ENCODE results near the gene ZNF692. TPM values are rescaled to one million over a fixed set of nuclear protein-coding genes. Genes with fewer than 3 reads are reported as not detected.

The ZNF692 gene
- total and polyA plus RNA-seq, 9 donors, result 13.2 to 47.7 (median 35.4) TPM

DNA sequence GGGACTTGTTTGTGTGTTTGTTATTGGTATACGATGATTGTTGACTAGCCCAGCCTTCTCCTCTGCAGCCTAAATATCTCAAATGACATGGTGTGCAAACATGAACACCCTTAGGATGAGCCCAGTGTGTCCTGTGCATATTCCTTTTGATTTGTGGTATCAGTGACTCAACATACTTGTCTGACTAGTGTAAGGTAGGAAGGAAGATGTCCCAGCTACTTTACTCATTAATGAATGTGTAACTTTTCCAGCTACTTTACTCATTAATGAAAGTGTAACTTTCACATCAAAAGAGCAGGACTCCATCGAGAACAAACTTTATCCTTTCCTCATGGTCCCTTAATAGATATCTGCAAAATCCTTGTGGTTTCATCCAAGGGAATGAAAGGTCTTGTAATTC lies 2.7 kb upstream of the ZNF692 start:
- WGBS, 3 donors, result 65 to 83% (median 75%) methylated on average over 2 of the region's 2 CpGs
- no peak overlapping the region for H3K27ac ChIP-seq
- no peaks in the 10 kb centered on the region for H3K9me3 ChIP-seq
- DNase-seq, result no peak
- TF ChIP-seq POLR2A (IDR thresholded peaks at IDR 0.05) (no peak), EP300 (IDR thresholded peaks at IDR 0.05) (no peak)
- TF ChIP-seq, protein P1, sequence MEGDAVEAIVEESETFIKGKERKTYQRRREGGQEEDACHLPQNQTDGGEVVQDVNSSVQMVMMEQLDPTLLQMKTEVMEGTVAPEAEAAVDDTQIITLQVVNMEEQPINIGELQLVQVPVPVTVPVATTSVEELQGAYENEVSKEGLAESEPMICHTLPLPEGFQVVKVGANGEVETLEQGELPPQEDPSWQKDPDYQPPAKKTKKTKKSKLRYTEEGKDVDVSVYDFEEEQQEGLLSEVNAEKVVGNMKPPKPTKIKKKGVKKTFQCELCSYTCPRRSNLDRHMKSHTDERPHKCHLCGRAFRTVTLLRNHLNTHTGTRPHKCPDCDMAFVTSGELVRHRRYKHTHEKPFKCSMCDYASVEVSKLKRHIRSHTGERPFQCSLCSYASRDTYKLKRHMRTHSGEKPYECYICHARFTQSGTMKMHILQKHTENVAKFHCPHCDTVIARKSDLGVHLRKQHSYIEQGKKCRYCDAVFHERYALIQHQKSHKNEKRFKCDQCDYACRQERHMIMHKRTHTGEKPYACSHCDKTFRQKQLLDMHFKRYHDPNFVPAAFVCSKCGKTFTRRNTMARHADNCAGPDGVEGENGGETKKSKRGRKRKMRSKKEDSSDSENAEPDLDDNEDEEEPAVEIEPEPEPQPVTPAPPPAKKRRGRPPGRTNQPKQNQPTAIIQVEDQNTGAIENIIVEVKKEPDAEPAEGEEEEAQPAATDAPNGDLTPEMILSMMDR (IDR thresholded peaks at IDR 0.05), result no peak
- H3K4me3 ChIP-seq, result no peak overlapping the region
- H3K36me3 ChIP-seq, result no peaks in the 10 kb centered on the region
- H3K4me1 ChIP-seq (ENCODE audit: insufficient read depth), result peaks cover 19% of the 10 kb centered on the region
- intact Hi-C loops (cut with DNase I), result no loop called here
- H3K27me3 ChIP-seq, result no peaks in the 10 kb centered on the region

DNA sequence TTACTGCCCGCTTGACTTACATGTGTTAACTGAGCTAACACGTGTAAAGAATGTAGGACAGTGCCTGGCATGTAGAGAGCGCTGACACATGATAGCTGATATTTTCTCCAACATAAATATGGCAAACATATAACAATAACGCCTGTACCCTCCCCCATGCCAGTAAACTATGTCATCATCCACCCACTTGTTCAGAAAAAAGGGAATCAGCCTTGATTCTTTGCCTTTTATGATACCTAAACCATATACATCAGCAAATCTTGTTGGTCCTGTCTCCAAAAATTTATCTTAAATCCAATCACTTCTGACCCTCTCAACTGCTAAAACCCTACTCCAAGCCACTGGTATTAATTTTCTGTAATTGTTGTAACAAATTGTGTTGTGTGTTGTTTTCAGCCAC lies 1.1 kb upstream of the ZNF692 start:
- peaks cover 19% of the 10 kb centered on the region for H3K4me1 ChIP-seq (ENCODE audit: insufficient read depth)
- no peak for DNase-seq
- 72 to 75% (median 73%) methylated on average over 4 of the region's 4 CpGs for WGBS, 3 donors
- H3K27ac ChIP-seq, result no peak overlapping the region
- H3K9me3 ChIP-seq, result no peaks in the 10 kb centered on the region
- intact Hi-C loops (cut with DNase I), result no loop called here
- no peak overlapping the region for H3K4me3 ChIP-seq
- H3K36me3 ChIP-seq, result no peaks in the 10 kb centered on the region
- TF ChIP-seq EP300 (IDR thresholded peaks at IDR 0.05) (no peak), POLR2A (IDR thresholded peaks at IDR 0.05) (no peak)
- TF ChIP-seq, protein P1 (IDR thresholded peaks at IDR 0.05), result no peak
- no peaks in the 10 kb centered on the region for H3K27me3 ChIP-seq

DNA sequence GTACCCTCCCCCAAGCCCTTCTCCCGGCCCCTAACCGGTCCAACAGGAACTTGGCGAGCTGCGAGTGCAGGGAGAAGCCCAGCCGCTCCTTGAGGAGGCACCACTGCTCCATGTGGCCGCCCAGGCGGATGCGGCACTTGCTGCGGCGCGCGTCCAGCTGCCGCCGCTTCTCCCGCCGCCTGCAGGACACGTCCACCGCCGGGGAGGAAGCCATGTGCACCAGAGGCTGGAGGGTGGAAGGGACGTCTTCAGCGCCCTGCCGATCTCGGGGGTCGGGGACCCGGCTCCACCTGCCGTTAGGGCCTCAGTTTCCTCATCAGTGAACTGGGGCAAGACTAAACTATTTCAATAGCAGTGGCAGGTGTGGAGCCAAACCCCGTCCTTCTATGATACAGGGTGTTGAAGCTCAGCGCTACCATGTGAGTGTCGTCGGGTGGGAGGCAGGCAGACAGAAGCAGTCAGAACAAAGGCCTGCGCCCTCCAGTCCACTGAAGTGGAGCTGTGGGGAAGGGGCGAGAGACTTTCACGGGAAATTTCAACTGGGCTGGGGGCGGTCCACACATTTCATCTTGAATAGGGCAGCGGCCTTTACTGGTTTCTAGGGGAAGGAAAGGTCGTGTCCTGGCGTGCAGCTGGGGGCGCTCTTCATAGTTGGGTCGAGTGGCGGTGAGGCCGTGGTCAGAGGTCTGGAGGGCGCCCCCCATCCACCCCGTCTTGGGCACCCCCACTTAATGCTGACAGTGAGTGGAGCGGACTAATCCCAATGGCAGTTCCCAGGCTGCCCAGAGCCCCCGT lies 592 bp downstream of the ZNF692 start:
- TF ChIP-seq POLR2A (IDR thresholded peaks at IDR 0.05), result no peak
- TF ChIP-seq, protein P1 (IDR thresholded peaks at IDR 0.05), result peak in 2 of 3 donors; percentile 26 to 32
- Histone ChIP-seq H3K4me1 (ENCODE audit: insufficient read depth) (peaks cover 14% of the 10 kb centered on the region), H3K27me3 (no peaks in the 10 kb centered on the region), H3K36me3 (no peaks in the 10 kb centered on the region), H3K4me3 (peak overlapping the region; percentile 61), H3K9me3 (no peaks in the 10 kb centered on the region), H3K27ac (peak overlapping the region; percentile 56 to 76)
- intact Hi-C loops (cut with DNase I), result loop anchor here in 1 of 4 donors (2.0 kb wide), 1 partner anchor 19 kb away; the partner anchor contains the start of gene ZNF672
- WGBS, 3 donors, result 1 to 2% (median 1%) methylated on average over 42 to 45 of the region's 45 CpGs
- peak; percentile 56 to 75 (median 67) for DNase-seq

DNA sequence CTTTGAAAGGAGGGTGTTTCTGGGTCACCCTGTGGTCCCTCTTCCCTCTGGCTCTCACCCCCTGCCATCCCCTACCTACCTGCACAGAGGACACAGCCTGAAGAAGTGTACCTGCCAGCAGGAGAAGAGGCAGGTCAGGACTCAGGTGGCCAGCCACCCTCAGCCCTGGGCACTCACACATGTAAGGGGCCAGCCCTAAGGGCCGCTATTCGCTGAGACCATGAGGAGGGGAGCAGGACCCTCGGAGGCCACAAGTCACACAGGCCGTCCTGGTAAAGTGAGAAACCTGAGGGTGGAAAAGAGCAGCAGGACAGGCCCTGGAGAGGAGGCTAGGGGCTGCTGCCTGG lies 1.2 kb downstream of the ZNF692 start:
- WGBS, 3 donors, result 10 to 12% (median 10%) methylated on average over 4 of the region's 4 CpGs
- Histone ChIP-seq H3K27me3 (no peaks in the 10 kb centered on the region), H3K9me3 (no peaks in the 10 kb centered on the region), H3K27ac (peak overlapping the region; percentile 56 to 76), H3K4me3 (peak overlapping the region; percentile 61), H3K36me3 (no peaks in the 10 kb centered on the region), H3K4me1 (ENCODE audit: insufficient read depth) (peaks cover 12% of the 10 kb centered on the region)
- TF ChIP-seq POLR2A (IDR thresholded peaks at IDR 0.05), result no peak
- TF ChIP-seq, protein P1 (IDR thresholded peaks at IDR 0.05), result no peak
- no peak for TF ChIP-seq EP300 (IDR thresholded peaks at IDR 0.05)
- no peak for DNase-seq
- intact Hi-C loops (cut with DNase I), result loop anchor here in 1 of 4 donors (2.0 kb wide), 1 partner anchor 19 kb away; the partner anchor contains the start of gene ZNF672

Data from ovary (tissue), 9 donors.